IMR-90 (cell line): ENCODE data around the gene KATNAL2. TPM values are rescaled to one million over a fixed set of nuclear protein-coding genes. Genes with fewer than 3 reads are reported as not detected.

ENCODE experiments used
- ATAC-seq: fragments of 200-7000 bp; cut with Tn5 transposase; 2 replicates; pipeline ENCODE4 v1.9.1; 2020; ENCODE audit warnings: low read depth, mild to moderate bottlenecking, moderate library complexity
- BruUV-seq: library from RNA; stranded (reverse); fragments of 400-500 nt; replicated peaks from 2 replicates; lab custom pipeline; 2021; lab: Mats Ljungman, UMichigan
- CTCF ChIA-PET: fragments of 300-600 bp; formaldehyde crosslinking; extraction: SDS; loops from one replicate; lab custom pipeline; 2021; ENCODE audit warnings: antibody characterized with exemption; lab: Yijun Ruan, JAX
- POLR2A ChIA-PET: fragments of 300-600 bp; sonication (Branson Sonifier 250); formaldehyde crosslinking; loops from one replicate; lab custom pipeline; 2022; ENCODE audit warnings: antibody characterized with exemption; ENCODE audit not compliant: unreplicated experiment; lab: Charles Lee
- DNase-seq: peaks from one replicate; pipeline ENCODE4 v3.0.0; 2013
- H2AFZ ChIP-seq: replicated peaks from 2 replicates; pipeline ENCODE3; 2013; ENCODE audit warnings: low read length, mild to moderate bottlenecking; ENCODE audit not compliant: poor library complexity
- H2AK5ac ChIP-seq: 2 replicates; pipeline ENCODE4 v1.6.1; 2013; ENCODE audit warnings: low read depth, low read length, inconsistent platforms
- H2AK9ac ChIP-seq: replicated peaks from 2 replicates; pipeline ENCODE3; 2013; ENCODE audit warnings: mild to moderate bottlenecking, low read depth, low read length, moderate library complexity; ENCODE audit not compliant: poor library complexity
- H2BK120ac ChIP-seq: 2 replicates; pipeline ENCODE4 v1.6.1; 2013; ENCODE audit warnings: low read depth, low read length, inconsistent platforms
- H2BK15ac ChIP-seq: 3 replicates; pipeline ENCODE4 v1.6.1; 2013; ENCODE audit warnings: low read depth, low read length, inconsistent platforms
- H2BK20ac ChIP-seq: 2 replicates; pipeline ENCODE4 v1.6.1; 2013; ENCODE audit warnings: low read depth, mild to moderate bottlenecking, inconsistent platforms, low read length, moderate library complexity
- H2BK5ac ChIP-seq: 2 replicates; pipeline ENCODE4 v1.6.1; 2013; ENCODE audit warnings: mild to moderate bottlenecking, low read depth, low read length, inconsistent platforms; ENCODE audit not compliant: poor library complexity, severe bottlenecking
- H3K14ac ChIP-seq: replicated peaks from 2 replicates; pipeline ENCODE4 v1.6.1; 2013; ENCODE audit warnings: low read depth, low read length, inconsistent platforms
- H3K18ac ChIP-seq: 2 replicates; pipeline ENCODE4 v1.6.1; 2013; ENCODE audit warnings: low read depth, low read length, control low read depth
- H3K23ac ChIP-seq: 2 replicates; pipeline ENCODE4 v1.6.1; 2013; ENCODE audit warnings: low read depth, low read length, inconsistent platforms
- H3K27ac ChIP-seq: 2 replicates; pipeline ENCODE4 v1.5.1; 2013; ENCODE audit warnings: mild to moderate bottlenecking, control low read depth, low read length; ENCODE audit not compliant: insufficient read depth
- H3K27me3 ChIP-seq: 2 replicates; pipeline ENCODE4 v1.6.1; 2013; ENCODE audit warnings: low read length; ENCODE audit not compliant: control insufficient read depth, insufficient read depth
- H3K36me3 ChIP-seq: 2 replicates; pipeline ENCODE4 v1.6.1; 2013; ENCODE audit warnings: low read length, mixed read lengths; ENCODE audit not compliant: control insufficient read depth, insufficient read depth
- H3K4ac ChIP-seq: 2 replicates; pipeline ENCODE4 v1.6.1; 2013; ENCODE audit warnings: low read depth, low read length, inconsistent platforms
- H3K4me1 ChIP-seq: 2 replicates; pipeline ENCODE4 v1.6.1; 2013; ENCODE audit warnings: low read length, mixed read lengths; ENCODE audit not compliant: control insufficient read depth, insufficient read depth
- H3K4me2 ChIP-seq: 2 replicates; pipeline ENCODE4 v1.6.1; 2013; ENCODE audit warnings: low read depth, mild to moderate bottlenecking, control low read depth, low read length, moderate library complexity
- H3K4me3 ChIP-seq: 2 replicates; pipeline ENCODE4 v1.5.1; 2013; ENCODE audit warnings: low read depth, mild to moderate bottlenecking, control low read depth, low read length, moderate library complexity; ENCODE audit not compliant: insufficient read depth
- H3K56ac ChIP-seq: 2 replicates; pipeline ENCODE4 v1.6.1; 2013; ENCODE audit warnings: low read length, inconsistent platforms; ENCODE audit not compliant: insufficient read depth; ENCODE audit errors: extremely low read depth
- H3K79me1 ChIP-seq, 2 experiments: 2 replicates each; pipeline ENCODE4 v1.6.1; 2013; ENCODE audit warnings: low read length in 2 of 2, inconsistent platforms in 1 of 2, low read depth in 1 of 2
- H3K9ac ChIP-seq: 2 replicates; pipeline ENCODE4 v1.6.1; 2013; ENCODE audit warnings: low read depth, low read length, control low read depth
- H3K9me1 ChIP-seq: 2 replicates; pipeline ENCODE4 v1.6.1; 2013; ENCODE audit warnings: low read length, inconsistent platforms; ENCODE audit not compliant: insufficient read depth
- H3K9me3 ChIP-seq: 2 replicates; pipeline ENCODE4 v1.6.1; 2013; ENCODE audit warnings: low read length; ENCODE audit not compliant: control insufficient read depth, insufficient read depth
- H4K20me1 ChIP-seq: 2 replicates; pipeline ENCODE4 v1.6.1; 2013; ENCODE audit warnings: low read length, inconsistent platforms; ENCODE audit not compliant: insufficient read depth
- H4K5ac ChIP-seq: 2 replicates; pipeline ENCODE4 v1.6.1; 2013; ENCODE audit warnings: mild to moderate bottlenecking, low read depth, low read length, control low read depth
- H4K8ac ChIP-seq, 2 experiments: 2 replicates each; pipeline ENCODE4 v1.6.1; 2013; ENCODE audit warnings: low read depth in 2 of 2, low read length in 2 of 2, control low read depth in 1 of 2, inconsistent platforms in 1 of 2
- H4K91ac ChIP-seq: 2 replicates; pipeline ENCODE4 v1.6.1; 2013; ENCODE audit warnings: low read depth, low read length, inconsistent platforms; ENCODE audit not compliant: insufficient read depth
- BHLHE40 ChIP-seq: fragments of 150-350 bp; IDR thresholded peaks from 2 replicates; pipeline ENCODE4 v1.6.1; 2016; ENCODE audit warnings: mild to moderate bottlenecking, low read depth, low read length
- MXI1 ChIP-seq: IDR thresholded peaks from 2 replicates; pipeline ENCODE4 v1.6.1; 2012; ENCODE audit warnings: low read depth, mild to moderate bottlenecking, low read length, moderate library complexity, borderline replicate concordance
- RCOR1 ChIP-seq: IDR thresholded peaks from 2 replicates; pipeline ENCODE4 v1.6.1; 2012; ENCODE audit warnings: mild to moderate bottlenecking, low read length, improper control_type of control experiment; ENCODE audit not compliant: insufficient replicate concordance
- WGBS, 2 experiments: methylation state at CpG; one replicate each; pipeline versions ENCODE4 v1.1.5 to v1.1.7; 2013; ENCODE audit warnings: missing lambda C conversion rate in 2 of 2; ENCODE audit not compliant: insufficient read length in 1 of 2; ENCODE audit errors: extremely low coverage in 2 of 2; 5-methylcytosine and 5-hydroxymethylcytosine counted together
- dilution Hi-C: fragments of 300-500 bp; cut with HindIII; formaldehyde crosslinking; loops from one replicate; pipeline ENCODE4 v1.14.3; 2018; ENCODE audit warnings: low sequenced_read_pairs; ENCODE audit not compliant: unreplicated experiment
- in situ Hi-C: fragments of 300-500 bp; cut with MboI; formaldehyde crosslinking; loops from 3 replicates; pipeline ENCODE4 v1.14.3; 2019; ENCODE audit warnings: low sequenced_read_pairs, inconsistent platforms, mixed read lengths
- intact Hi-C: fragments of 100-400 bp; cut with micrococcal nuclease; formaldehyde crosslinking; loops from 2 replicates; pipeline ENCODE4 v1.10.0; 2022
- polyA plus RNA-seq, 3 experiments: library from polyadenylated mRNA; depleted of rRNA; stranded (reverse); fragments of >200 nt; gene quantifications; 2 replicates each; pipeline ENCODE4 v1.2.3, GENCODE V29; 2012; ENCODE audit warnings: low replicate concordance in 1 of 3
- total RNA-seq: library from RNA; depleted of rRNA; stranded (reverse); fragments of >200 nt; gene quantifications from 2 replicates; pipeline ENCODE4 v1.2.3, GENCODE V29; 2012
- TF ChIP-seq, protein P1 (sequence below): conservative IDR thresholded peaks from 2 replicates; pipeline ENCODE4 v1.5.1; 2012; ENCODE audit warnings: mild to moderate bottlenecking, low read depth, low read length, improper control_type of control experiment

KATNAL2 gene
- total and polyA plus RNA-seq, 2 of the 4 experiments (the other 2 are of a cell fraction) = 0.90 to 2.3 TPM

DNA sequence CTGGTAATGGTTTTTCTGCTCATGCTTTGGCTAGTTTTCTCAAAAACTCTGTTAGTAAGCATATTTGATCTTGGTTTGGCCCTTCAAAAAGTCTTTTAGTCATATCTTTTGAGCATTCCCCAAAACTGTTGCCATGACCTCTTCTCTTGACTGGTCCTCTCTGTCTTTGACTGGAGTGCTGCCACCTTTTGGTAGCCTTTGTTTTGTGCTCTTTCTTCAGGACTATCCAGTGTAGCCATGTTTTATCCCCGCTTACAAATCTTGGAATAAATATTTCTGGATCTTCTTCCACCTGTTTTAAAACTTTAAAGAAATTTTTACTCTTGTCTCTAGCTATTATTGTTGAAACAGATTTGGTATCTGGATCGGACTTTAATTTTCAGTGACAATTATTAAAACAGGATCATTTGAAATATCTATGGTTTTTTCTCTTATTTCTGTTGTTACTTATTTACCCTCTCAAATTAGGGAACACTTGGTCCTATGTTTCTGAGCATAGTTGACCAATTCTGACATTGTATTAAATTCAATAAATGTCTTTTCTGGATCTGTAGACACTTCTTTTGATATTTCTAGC lies 119.0 kb downstream of the KATNAL2 start:
- Histone ChIP-seq H2BK5ac (no peak overlapping the region), H2BK20ac (no peak overlapping the region), H2AK9ac (no peak overlapping the region), H3K4ac (no peak overlapping the region), H3K18ac (no peak overlapping the region), H4K91ac (no peak overlapping the region), H3K27ac (no peak overlapping the region), H3K79me1 (no peaks in the 10 kb centered on the region), H2AFZ (no peak overlapping the region), H3K9me3 (peaks cover 13% of the 10 kb centered on the region), H2AK5ac (no peak overlapping the region), H3K4me3 (no peak overlapping the region), H4K20me1 (no peaks in the 10 kb centered on the region), H2BK120ac (no peak overlapping the region), H3K27me3 (no peaks in the 10 kb centered on the region), H3K23ac (no peak overlapping the region), H3K4me1 (no peaks in the 10 kb centered on the region), H3K56ac (no peak overlapping the region), H2BK15ac (no peak overlapping the region), H3K9ac (no peak overlapping the region), H4K8ac (no peak overlapping the region), H3K36me3 (no peaks in the 10 kb centered on the region), H3K14ac (no peak overlapping the region), H3K9me1 (no peaks in the 10 kb centered on the region), H4K5ac (no peak overlapping the region), H3K4me2 (no peak overlapping the region)
- intact Hi-C loops = no loop called here
- no peak for TF ChIP-seq MXI1
- TF ChIP-seq BHLHE40 = no peak
- TF ChIP-seq, protein P1, sequence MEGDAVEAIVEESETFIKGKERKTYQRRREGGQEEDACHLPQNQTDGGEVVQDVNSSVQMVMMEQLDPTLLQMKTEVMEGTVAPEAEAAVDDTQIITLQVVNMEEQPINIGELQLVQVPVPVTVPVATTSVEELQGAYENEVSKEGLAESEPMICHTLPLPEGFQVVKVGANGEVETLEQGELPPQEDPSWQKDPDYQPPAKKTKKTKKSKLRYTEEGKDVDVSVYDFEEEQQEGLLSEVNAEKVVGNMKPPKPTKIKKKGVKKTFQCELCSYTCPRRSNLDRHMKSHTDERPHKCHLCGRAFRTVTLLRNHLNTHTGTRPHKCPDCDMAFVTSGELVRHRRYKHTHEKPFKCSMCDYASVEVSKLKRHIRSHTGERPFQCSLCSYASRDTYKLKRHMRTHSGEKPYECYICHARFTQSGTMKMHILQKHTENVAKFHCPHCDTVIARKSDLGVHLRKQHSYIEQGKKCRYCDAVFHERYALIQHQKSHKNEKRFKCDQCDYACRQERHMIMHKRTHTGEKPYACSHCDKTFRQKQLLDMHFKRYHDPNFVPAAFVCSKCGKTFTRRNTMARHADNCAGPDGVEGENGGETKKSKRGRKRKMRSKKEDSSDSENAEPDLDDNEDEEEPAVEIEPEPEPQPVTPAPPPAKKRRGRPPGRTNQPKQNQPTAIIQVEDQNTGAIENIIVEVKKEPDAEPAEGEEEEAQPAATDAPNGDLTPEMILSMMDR = peak; percentile 39
- TF ChIP-seq RCOR1 = no peak
- ATAC-seq (peak; percentile 77), DNase-seq (peak; percentile 28)
- in situ Hi-C loops = no loop called here
- ChIA-PET POLR2A (no interaction called here), CTCF (no interaction called here)
- no CpG with 5 or more reads among the region's 2 CpGs for WGBS, 2 experiments
- dilution Hi-C loops = no loop called here
- BruUV-seq = no TSS peak
